Measurements from ENCODE around the gene ST7L. TPM values are rescaled to one million over a fixed set of nuclear protein-coding genes. Genes with fewer than 3 reads are reported as not detected.
A peak's percentile ranks its signal among the peaks of the same experiment; 100 is the strongest.

ST7L gene
- total and polyA plus RNA-seq, 8 donors: 9.0 to 16.9 (median 11.2) TPM

DNA sequence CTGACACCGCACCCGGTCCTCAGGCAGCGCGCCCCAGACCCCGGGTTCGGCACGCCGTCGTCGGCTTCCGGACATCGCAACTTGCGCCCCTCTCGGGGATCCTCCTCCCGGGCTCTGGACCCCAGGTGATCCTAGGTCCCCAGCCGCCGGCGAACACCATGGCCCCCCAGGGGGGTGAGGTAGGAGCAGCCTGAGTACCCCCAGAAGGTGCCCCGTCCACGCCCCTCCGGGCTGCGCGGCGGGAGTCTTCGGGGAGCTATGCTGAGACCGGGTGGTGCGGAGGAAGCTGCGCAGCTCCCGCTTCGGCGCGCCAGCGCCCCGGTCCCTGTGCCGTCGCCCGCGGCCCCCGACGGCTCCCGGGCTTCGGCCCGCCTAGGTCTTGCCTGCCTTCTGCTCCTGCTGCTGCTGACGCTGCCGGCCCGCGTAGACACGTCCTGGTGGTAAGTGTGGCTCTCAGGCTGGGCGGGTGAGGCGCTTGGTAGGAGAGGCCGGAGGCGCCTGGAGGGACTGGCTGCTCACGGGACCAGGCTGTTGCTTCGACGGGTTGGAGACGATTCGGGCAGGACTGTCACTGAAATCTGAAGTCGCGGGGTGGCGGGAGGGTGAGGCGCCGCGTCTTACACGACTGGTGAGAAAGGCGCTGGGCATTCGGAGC, 109.8 kb downstream of the ST7L start:
- no peaks in the 10 kb centered on the region for H3K27me3 ChIP-seq
- peak in 3 of 4 donors; percentile 35 to 54 (median 39) for ATAC-seq
- FAIRE-seq: no peak
- TF ChIP-seq CTCF (IDR thresholded peaks at IDR 0.05): no peak
- DNase-seq: peak in 4 of 6 donors; percentile 20 to 71 (median 45)
- no peaks in the 10 kb centered on the region for H3K36me3 ChIP-seq
- peak overlapping the region; percentile 31 to 65 (median 44) for H3K4me3 ChIP-seq
- no peaks in the 10 kb centered on the region for H3K9me3 ChIP-seq
- intact Hi-C loops (cut with DNase I): loop anchor here in 2 of 3 donors (5.0 to 10.0 kb wide), 2 partner anchors 196 to 198 kb away; partner anchors contain the start of gene RHOC (in 2 of the 2)
- peaks cover 0 to 8% (median 5%) of the 10 kb centered on the region in 3 donors for H3K4me1 ChIP-seq
- no peak overlapping the region for H3K27ac ChIP-seq
- WGBS, 2 donors: 23 to 26% methylated on average over 60 to 66 of the region's 66 CpGs

DNA sequence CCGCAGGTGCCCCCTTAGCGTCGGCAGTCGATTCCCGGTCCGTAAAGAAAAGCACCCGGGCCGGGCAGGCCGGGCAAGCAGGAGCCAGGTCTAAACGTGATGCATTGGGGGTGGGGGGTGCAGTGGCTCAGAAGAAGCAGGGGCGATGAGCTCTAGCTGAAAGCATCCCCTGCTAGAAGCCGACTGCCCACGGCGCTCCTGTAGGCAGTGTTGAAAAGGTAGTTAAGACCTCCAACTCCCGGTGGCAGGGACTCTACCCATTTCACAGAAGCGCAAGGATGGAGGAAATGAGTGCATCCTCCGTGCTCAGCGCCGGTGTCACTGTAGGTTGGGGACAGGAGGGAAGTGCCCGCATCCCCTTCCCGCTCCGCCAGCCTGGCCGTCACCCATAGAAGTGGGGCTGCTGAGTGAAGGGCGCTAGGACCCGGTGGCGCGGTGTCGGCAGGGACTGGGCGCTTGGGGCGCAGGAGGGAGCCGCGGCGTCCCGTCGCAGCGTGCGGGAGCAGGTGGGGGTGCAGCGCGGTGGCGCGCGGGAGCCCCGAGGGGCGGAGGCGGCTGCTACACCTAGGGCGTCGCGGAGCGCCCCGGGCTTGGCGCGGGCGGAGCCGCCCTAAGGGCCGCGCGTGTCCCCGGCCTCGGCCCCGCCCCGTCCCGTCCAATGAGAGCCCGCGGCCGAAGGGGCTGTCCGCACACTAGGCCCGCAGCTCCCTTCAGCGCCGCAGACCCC, 110.5 kb downstream of the ST7L start, which contains the start of gene WNT2B:
TSS of gene WNT2B (plus strand) at position 688 of the 727 bp plus-strand sequence. CDS start 298 bp downstream, outside the sequence.
- intact Hi-C loops (cut with DNase I): loop anchor here in 2 of 3 donors (5.0 to 10.0 kb wide), 2 partner anchors 196 to 199 kb away; partner anchors contain the start of gene RHOC (in 2 of the 2)
- no peaks in the 10 kb centered on the region for H3K9me3 ChIP-seq
- FAIRE-seq (no peak), DNase-seq (peak in 5 of 6 donors; percentile 24 to 72 (median 47)), ATAC-seq (peak; percentile 61 to 80 (median 74))
- TF ChIP-seq CTCF (IDR thresholded peaks at IDR 0.05): no peak
- H3K4me3 ChIP-seq: peak within 1 kb of the TSS; percentile 31 to 65 (median 44)
- H3K27ac ChIP-seq: no peak within 1 kb of the TSS
- peaks cover 0 to 8% (median 5%) of the 10 kb centered on the region in 3 donors for H3K4me1 ChIP-seq
- no peaks in the 10 kb centered on the region for H3K27me3 ChIP-seq
- WGBS, 2 donors: 1 to 2% methylated on average over 39 to 69 of the region's 69 CpGs
- H3K36me3 ChIP-seq: no peaks in the 10 kb centered on the region

GRCh38 chr1:112507921-112508277, 111.0 kb downstream of the ST7L start:
- peak overlapping the region in 3 of 4 donors; percentile 31 to 65 (median 47) for H3K4me3 ChIP-seq
- no peak overlapping the region for H3K27ac ChIP-seq
- 2 to 3% methylated on average over 14 to 15 of the region's 15 CpGs for WGBS, 2 donors
- H3K9me3 ChIP-seq: no peaks in the 10 kb centered on the region
- intact Hi-C loops (cut with DNase I): loop anchor here in 2 of 3 donors (5.0 to 10.0 kb wide), 2 partner anchors 197 to 199 kb away; partner anchors contain the start of gene RHOC (in 2 of the 2)
- DNase-seq (peak in 1 of 6 donors; percentile 46), ATAC-seq (peak; percentile 33 to 49 (median 41)), FAIRE-seq (no peak)
- H3K4me1 ChIP-seq: peaks cover 0 to 8% (median 5%) of the 10 kb centered on the region in 3 donors
- TF ChIP-seq CTCF (IDR thresholded peaks at IDR 0.05): no peak
- no peaks in the 10 kb centered on the region for H3K27me3 ChIP-seq
- no peaks in the 10 kb centered on the region for H3K36me3 ChIP-seq

- WGBS, 2 donors: 87 to 90% methylated on average over 9 of the region's 9 CpGs
- no peak for TF ChIP-seq CTCF (IDR thresholded peaks at IDR 0.05)
- FAIRE-seq: no peak
- Histone ChIP-seq H3K27me3 (no peaks in the 10 kb centered on the region), H3K9me3 (no peaks in the 10 kb centered on the region), H3K4me1 (peaks cover 0 to 8% (median 5%) of the 10 kb centered on the region in 3 donors), H3K27ac (no peak overlapping the region), H3K4me3 (no peak overlapping the region), H3K36me3 (no peaks in the 10 kb centered on the region)
- ATAC-seq: no peak
- no peak for DNase-seq
- intact Hi-C loops (cut with DNase I): loop anchor here in 2 of 3 donors (5.0 to 10.0 kb wide), 2 partner anchors 197 to 200 kb away; partner anchors contain the start of gene RHOC (in 2 of the 2)
Observed at GRCh38 chr1:112507336-112507735, 111.6 kb downstream of the ST7L start.

Data from pancreas (tissue), 10 donors.